Endothelial cell of umbilical vein (primary cell): ENCODE measurements around the gene PLEKHA7. TPM values are rescaled to one million over a fixed set of nuclear protein-coding genes. Genes with fewer than 3 reads are reported as not detected.

ENCODE experiments used
- BruUV-seq: library from RNA; stranded (reverse); fragments of 400-500 nt; replicated peaks from 2 replicates; lab custom pipeline; 2021; lab: Mats Ljungman, UMichigan
- CTCF ChIA-PET: fragments of 300-600, 350-600 bp; sonication (Branson Sonifier 250); formaldehyde crosslinking; loops from one replicate; lab custom pipeline; 2021; ENCODE audit warnings: antibody characterized with exemption, inconsistent platforms; lab: Charles Lee
- POLR2A ChIA-PET: fragments of 300-600, 350-600 bp; sonication (Branson Sonifier 250); formaldehyde crosslinking; loops from one replicate; lab custom pipeline; 2021; ENCODE audit warnings: antibody characterized with exemption, inconsistent platforms; lab: Charles Lee
- DNase-seq: peaks from one replicate; pipeline ENCODE4 v3.0.0-alpha.2; 2011; ENCODE audit warnings: low read depth, low spot score
- FAIRE-seq: peaks from 2 replicates; lab custom pipeline; 2011; peaks lifted over from hg19 to GRCh38; lab: Jason Lieb, UNC
- H2AFZ ChIP-seq: 2 replicates; pipeline ENCODE4 v1.6.0; 2012; ENCODE audit warnings: low read depth, low read length, control low read depth, inconsistent platforms
- H3K27ac ChIP-seq: 2 replicates; pipeline ENCODE4 v1.5.1; 2011; ENCODE audit warnings: low read depth, mild to moderate bottlenecking, control low read depth, low read length, moderate library complexity; ENCODE audit not compliant: insufficient read depth
- H3K27me3 ChIP-seq, 2 experiments: 2 replicates each; pipeline versions ENCODE4 v1.6.0 to v1.6.1; 2011; ENCODE audit warnings: low read length in 2 of 2, mixed read lengths in 1 of 2; ENCODE audit not compliant: control insufficient read depth in 2 of 2, insufficient read depth in 2 of 2
- H3K36me3 ChIP-seq, 2 experiments: 2 replicates in 1 of 2; 3 replicates in 1 of 2; pipeline ENCODE4 v1.5.1; 2011; ENCODE audit warnings: low read length in 2 of 2, mild to moderate bottlenecking in 1 of 2, moderate library complexity in 1 of 2; ENCODE audit not compliant: control insufficient read depth in 2 of 2, insufficient read depth in 2 of 2; ENCODE audit errors: extremely low read depth in 1 of 2
- H3K4me1 ChIP-seq: 3 replicates; pipeline ENCODE4 v1.5.1; 2011; ENCODE audit warnings: mild to moderate bottlenecking, low read length; ENCODE audit not compliant: control insufficient read depth, insufficient read depth; ENCODE audit errors: extremely low read depth
- H3K4me2 ChIP-seq: 2 replicates; pipeline ENCODE4 v1.6.1; 2011; ENCODE audit warnings: low read length, control low read depth, mixed read lengths; ENCODE audit not compliant: insufficient read depth
- H3K4me3 ChIP-seq, 3 experiments: fragments of 200-600 bp in 1 of 3; sonication (generic), shearing (Covaris generic) in 1 of 3; replicated peaks in 1 of 3; 2 replicates each; pipeline ENCODE4 v1.5.1; 2011 to 2016; ENCODE audit warnings: control low read depth in 3 of 3, low read length in 3 of 3, mild to moderate bottlenecking in 2 of 3, inconsistent platforms in 1 of 3, low read depth in 1 of 3, moderate library complexity in 1 of 3; ENCODE audit not compliant: insufficient read depth in 1 of 3
- H3K79me2 ChIP-seq: 2 replicates; pipeline ENCODE4 v1.6.0; 2012; ENCODE audit warnings: low read length, inconsistent platforms; ENCODE audit not compliant: control insufficient read depth, insufficient read depth
- H3K9ac ChIP-seq: replicated peaks from 2 replicates; pipeline ENCODE3; 2011; ENCODE audit warnings: low read length, control low read depth; ENCODE audit not compliant: insufficient read depth; ENCODE audit errors: extremely low read depth
- H3K9me1 ChIP-seq: replicated peaks from 3 replicates; pipeline ENCODE4 v1.6.0; 2011; ENCODE audit warnings: mild to moderate bottlenecking, low read length; ENCODE audit not compliant: control insufficient read depth, insufficient read depth; ENCODE audit errors: extremely low read depth
- H3K9me3 ChIP-seq: replicated peaks from 2 replicates; pipeline ENCODE4 v1.5.1; 2012; ENCODE audit warnings: low read length, inconsistent platforms; ENCODE audit not compliant: control insufficient read depth, insufficient read depth
- H4K20me1 ChIP-seq: replicated peaks from 2 replicates; pipeline ENCODE3; 2011; ENCODE audit warnings: mild to moderate bottlenecking, low read length; ENCODE audit not compliant: control insufficient read depth, insufficient read depth; ENCODE audit errors: extremely low read depth
- CTCF ChIP-seq, 2 donors: IDR thresholded peaks; 1 replicate in 1 of 2; 2 replicates in 1 of 2; pipeline ENCODE4 v1.5.1; 2011; ENCODE audit warnings: low read length in 2 of 2, mild to moderate bottlenecking in 2 of 2, moderate library complexity in 2 of 2, control low read depth in 1 of 2, inconsistent platforms in 1 of 2, low read depth in 1 of 2; ENCODE audit not compliant: insufficient read depth in 1 of 2; ENCODE audit errors: extremely low read depth in 1 of 2
- EZH2 ChIP-seq: IDR thresholded peaks from 2 replicates; pipeline ENCODE4 v1.6.1; 2012; ENCODE audit warnings: borderline replicate concordance, low read depth, mild to moderate bottlenecking, moderate library complexity, low read length, inconsistent platforms; ENCODE audit not compliant: severe bottlenecking
- FOS ChIP-seq: IDR thresholded peaks from 2 replicates; pipeline ENCODE4 v1.6.1; 2011; ENCODE audit warnings: mild to moderate bottlenecking, low read length, moderate library complexity, borderline replicate concordance; ENCODE audit not compliant: insufficient read depth
- GATA2 ChIP-seq: IDR thresholded peaks from 2 replicates; pipeline ENCODE4 v1.7.0; 2011; ENCODE audit warnings: low read depth, mild to moderate bottlenecking, moderate library complexity, mixed read lengths, low read length; ENCODE audit not compliant: insufficient read length, insufficient read depth
- JUN ChIP-seq: IDR thresholded peaks from 2 replicates; pipeline ENCODE4 v1.6.1; 2011; ENCODE audit warnings: borderline replicate concordance, low read depth; ENCODE audit not compliant: insufficient read length, insufficient read depth
- MAX ChIP-seq: IDR thresholded peaks from 2 replicates; pipeline ENCODE4 v1.6.1; 2011; ENCODE audit not compliant: insufficient read depth, insufficient read length
- MYC ChIP-seq: IDR thresholded peaks from one replicate; pipeline ENCODE4 v1.6.1; 2011; ENCODE audit warnings: mild to moderate bottlenecking, low read depth, low read length
- POLR2A ChIP-seq: IDR thresholded peaks from 2 replicates; pipeline ENCODE4 v1.6.1; 2012; ENCODE audit warnings: low read depth, mild to moderate bottlenecking, control low read depth, low read length
- POLR2AphosphoS5 ChIP-seq: IDR thresholded peaks from 2 replicates; pipeline ENCODE4 v1.6.1; 2012; ENCODE audit warnings: low read depth, mild to moderate bottlenecking, control low read depth, low read length, moderate library complexity; ENCODE audit not compliant: insufficient read depth
- dilution Hi-C: fragments of 300-500 bp; cut with MboI; formaldehyde crosslinking; loops from one replicate; pipeline ENCODE4 v1.15.0; 2019; ENCODE audit warnings: low sequenced_read_pairs; ENCODE audit not compliant: extremely low pct_ligation_motif_present
- intact Hi-C: fragments of 100-400 bp; cut with micrococcal nuclease; formaldehyde crosslinking; loops from one replicate; pipeline ENCODE4 v1.10.0; 2022
- polyA plus RNA-seq, 4 experiments: library from polyadenylated mRNA; depleted of rRNA in 3 of 4; stranded (reverse) in 3 of 4; unstranded in 1 of 4; fragments of >200 nt; gene quantifications; 2 replicates each; pipeline versions ENCODE4 v1.2.1 to v1.2.3, GENCODE V29; 2011 to 2012; ENCODE audit warnings: missing spikeins in 1 of 4
- total RNA-seq: library from RNA; stranded (reverse); gene quantifications from 2 replicates; pipeline ENCODE4 v1.2.3, GENCODE V29; 2021

The PLEKHA7 gene
- total and polyA plus RNA-seq, 2 donors (not counting 3 experiments of a cell fraction or from before 2014, with no cell fraction given), result 1.7 to 3.8 TPM

GRCh38 chr11:16893456-16894066 lies 120.7 kb downstream of the PLEKHA7 start:
- no TSS peak for BruUV-seq

More at GRCh38 chr11:16893456-16894066, 120.7 kb downstream of the PLEKHA7 start:
- FAIRE-seq, result no peak
- no peak overlapping the region for H3K4me2 ChIP-seq
- H3K9me1 ChIP-seq, result no peaks in the 10 kb centered on the region
- peaks cover 12% of the 10 kb centered on the region for H3K4me1 ChIP-seq
- no peak overlapping the region for H2AFZ ChIP-seq
- no peaks in the 10 kb centered on the region for H3K36me3 ChIP-seq
- intact Hi-C loops, result no loop called here
- H4K20me1 ChIP-seq, result no peaks in the 10 kb centered on the region
- H3K27me3 ChIP-seq, result peaks cover 0 to 8% of the 10 kb centered on the region in 2 experiments
- no peak overlapping the region for H3K4me3 ChIP-seq
- H3K9ac ChIP-seq, result no peak overlapping the region
- ChIA-PET POLR2A (no interaction called here), CTCF (interaction anchor here (1.6 kb wide), 1 partner anchor 29 kb away, joined by 6 read pairs; no protein-coding TSS in a partner anchor)
- H3K27ac ChIP-seq, result no peak overlapping the region
- TF ChIP-seq POLR2AphosphoS5 (no peak), EZH2 (no peak), MYC (no peak), FOS (no peak), MAX (no peak), JUN (no peak), GATA2 (no peak), POLR2A (no peak), CTCF (IDR thresholded peaks at IDR 0.05; ENCODE audit: extremely low read depth in 1 of 2, insufficient read depth in 1 of 2, low read depth in 1 of 2, low read length in 2 of 2) (no peak)
- H3K9me3 ChIP-seq, result no peaks in the 10 kb centered on the region
- DNase-seq, result no peak
- dilution Hi-C loops, result no loop called here
- no peaks in the 10 kb centered on the region for H3K79me2 ChIP-seq
